Caco-2 (cell line): ENCODE data around the gene GSG1L. TPM values are rescaled to one million over a fixed set of nuclear protein-coding genes. Genes with fewer than 3 reads are reported as not detected.

ENCODE experiments used
- BruUV-seq: library from RNA; stranded (reverse); fragments of 400-500 nt; replicated peaks from 2 replicates; lab custom pipeline; 2021; lab: Mats Ljungman, UMichigan
- CTCF ChIA-PET: fragments of 300-600 bp; sonication (Branson Sonifier 250); formaldehyde crosslinking; loops from one replicate; lab custom pipeline; 2022; ENCODE audit warnings: antibody characterized with exemption; lab: Charles Lee
- POLR2A ChIA-PET: fragments of 300-600 bp; sonication (Branson Sonifier 250); formaldehyde crosslinking; loops from one replicate; lab custom pipeline; 2022; ENCODE audit warnings: antibody characterized with exemption; lab: Charles Lee
- DNase-seq, 2 experiments: peaks; one replicate each; pipeline versions ENCODE4 v3.0.0 to v3.0.0-alpha.2; 2020 to 2022
- H3K27me3 ChIP-seq: replicated peaks from 2 replicates; pipeline ENCODE4 v1.6.0; 2011; ENCODE audit warnings: low read length; ENCODE audit not compliant: control insufficient read depth, insufficient read depth
- H3K36me3 ChIP-seq: 2 replicates; pipeline ENCODE4 v1.5.1; 2011; ENCODE audit warnings: low read length; ENCODE audit not compliant: control insufficient read depth, insufficient read depth
- H3K4me1 ChIP-seq: fragments of 250-450 bp; sonication (Bioruptor Pico); 2 replicates; pipeline ENCODE4 v1.5.1; 2020; ENCODE audit warnings: mild to moderate bottlenecking
- H3K4me3 ChIP-seq: 2 replicates; pipeline ENCODE4 v1.5.1; 2011; ENCODE audit warnings: low read depth, mild to moderate bottlenecking, control low read depth, low read length
- H3K9me3 ChIP-seq: fragments of 250-450 bp; sonication (Bioruptor Pico); 2 replicates; pipeline ENCODE4 v1.5.1; 2020; ENCODE audit warnings: mild to moderate bottlenecking, moderate library complexity
- H3K27ac Mint-ChIP-seq: one replicate; pipeline ENCODE4 v1.8.0; 2022; ENCODE audit warnings: mixed read lengths; ENCODE audit not compliant: unreplicated experiment
- H3K27me3 Mint-ChIP-seq: one replicate; pipeline ENCODE4 v1.8.0; 2022; ENCODE audit warnings: mixed read lengths; ENCODE audit not compliant: insufficient read depth, unreplicated experiment
- H3K36me3 Mint-ChIP-seq: one replicate; pipeline ENCODE4 v1.8.0; 2022; ENCODE audit warnings: mild to moderate bottlenecking, mixed read lengths; ENCODE audit not compliant: insufficient read depth, unreplicated experiment
- H3K4me1 Mint-ChIP-seq: one replicate; pipeline ENCODE4 v1.8.0; 2022; ENCODE audit warnings: low read depth, mixed read lengths; ENCODE audit not compliant: unreplicated experiment
- H3K4me3 Mint-ChIP-seq: one replicate; pipeline ENCODE4 v1.8.0; 2022; ENCODE audit warnings: mild to moderate bottlenecking, moderate library complexity, mixed read lengths; ENCODE audit not compliant: unreplicated experiment
- H3K9me3 Mint-ChIP-seq: one replicate; pipeline ENCODE4 v1.8.0; 2022; ENCODE audit warnings: mixed read lengths; ENCODE audit not compliant: unreplicated experiment
- CTCF ChIP-seq, 2 experiments: fragments of 200-600 bp in 1 of 2; IDR thresholded peaks; 1 replicate in 1 of 2; 2 replicates in 1 of 2; pipeline versions ENCODE4 v1.5.1 to v1.8.0; 2011 to 2022; ENCODE audit warnings: antibody characterized with exemption in 1 of 2, control low read depth in 1 of 2, inconsistent platforms in 1 of 2, low read depth in 1 of 2, low read length in 1 of 2, mild to moderate bottlenecking in 1 of 2, moderate library complexity in 1 of 2; ENCODE audit not compliant: insufficient read depth in 1 of 2, severe bottlenecking in 1 of 2, unreplicated experiment in 1 of 2
- intact Hi-C: fragments of 100-400 bp; cut with micrococcal nuclease; formaldehyde crosslinking; loops from one replicate; pipeline ENCODE4 v1.10.0; 2022; ENCODE audit not compliant: unreplicated experiment
- total RNA-seq: library from RNA; stranded (reverse); gene quantifications from 2 replicates; pipeline ENCODE4 v1.2.3, GENCODE V29; 2022

The GSG1L gene
- total RNA-seq, 1 experiment from 2014 or later, result not detected

DNA sequence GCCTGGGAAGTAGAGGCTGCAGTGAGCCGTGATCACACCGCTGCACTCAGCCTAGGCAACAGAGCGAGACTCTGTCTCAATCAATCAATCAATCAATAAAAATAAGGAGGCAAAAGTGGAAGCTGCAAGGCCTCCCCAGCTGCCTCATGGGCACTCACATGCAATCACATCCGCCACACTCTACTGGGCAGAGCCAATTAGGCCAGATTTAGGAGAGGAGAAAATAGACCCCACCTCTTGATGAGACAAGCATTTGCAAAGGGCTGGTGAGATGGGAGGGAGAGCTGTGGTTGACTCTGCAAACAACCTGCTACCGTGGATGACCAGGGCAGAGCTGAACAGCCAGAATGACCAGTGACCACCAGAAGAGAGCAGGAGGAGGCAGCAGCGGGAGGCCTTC is 14.7 kb upstream of the GSG1L start:
- Mint-ChIP-seq H3K4me1 (no peaks in the 10 kb centered on the region), H3K27me3 (no peaks in the 10 kb centered on the region), H3K27ac (no peak overlapping the region), H3K9me3 (no peaks in the 10 kb centered on the region), H3K4me3 (no peak overlapping the region), H3K36me3 (no peaks in the 10 kb centered on the region)
- BruUV-seq, result no TSS peak
- ChIA-PET CTCF (no interaction called here), POLR2A (no interaction called here)
- Histone ChIP-seq H3K4me1 (no peaks in the 10 kb centered on the region), H3K36me3 (no peaks in the 10 kb centered on the region), H3K27me3 (no peaks in the 10 kb centered on the region), H3K9me3 (no peaks in the 10 kb centered on the region), H3K4me3 (no peak overlapping the region)
- no peak for TF ChIP-seq CTCF (IDR thresholded peaks at IDR 0.05; ENCODE audit: insufficient read depth in 1 of 2, low read depth in 1 of 2, low read length in 1 of 2, severe bottlenecking in 1 of 2, unreplicated experiment in 1 of 2)
- intact Hi-C loops, result no loop called here
- no peak for DNase-seq

GRCh38 chr16:28073836-28074235 is 10.3 kb upstream of the GSG1L start:
- Mint-ChIP-seq H3K9me3 (no peaks in the 10 kb centered on the region), H3K36me3 (no peaks in the 10 kb centered on the region), H3K27me3 (no peaks in the 10 kb centered on the region), H3K4me1 (no peaks in the 10 kb centered on the region), H3K27ac (no peak overlapping the region), H3K4me3 (no peak overlapping the region)
- Histone ChIP-seq H3K4me3 (no peak overlapping the region), H3K36me3 (no peaks in the 10 kb centered on the region), H3K4me1 (no peaks in the 10 kb centered on the region), H3K27me3 (no peaks in the 10 kb centered on the region), H3K9me3 (no peaks in the 10 kb centered on the region)
- no TSS peak for BruUV-seq
- no peak for TF ChIP-seq CTCF (IDR thresholded peaks at IDR 0.05; ENCODE audit: insufficient read depth in 1 of 2, low read depth in 1 of 2, low read length in 1 of 2, severe bottlenecking in 1 of 2, unreplicated experiment in 1 of 2)
- intact Hi-C loops, result no loop called here
- CTCF ChIA-PET, result no interaction called here
- POLR2A ChIA-PET, result no interaction called here
- DNase-seq, result no peak

DNA sequence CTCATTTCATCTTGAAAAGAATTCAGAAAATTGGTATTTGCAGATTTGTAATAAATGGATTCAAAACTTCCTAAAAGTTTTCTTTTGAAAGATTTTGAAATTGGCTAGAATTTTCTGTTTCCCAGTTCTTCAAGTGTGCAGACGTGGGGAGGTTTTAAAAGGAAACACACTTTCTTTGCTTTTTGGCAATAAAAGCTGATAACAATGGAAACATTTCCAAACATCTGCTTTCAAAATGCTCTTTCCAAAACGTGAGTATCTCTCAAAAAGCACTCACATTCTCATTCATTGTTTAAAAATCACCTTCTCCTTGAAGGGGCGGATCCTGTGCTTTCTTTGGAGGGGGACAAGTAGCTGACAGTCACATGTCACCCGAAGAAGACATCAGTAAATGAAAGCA is 8.6 kb upstream of the GSG1L start:
- DNase-seq, result no peak
- H3K4me3 Mint-ChIP-seq, result no peak overlapping the region
- no peaks in the 10 kb centered on the region for H3K27me3 ChIP-seq
- H3K36me3 ChIP-seq, result no peaks in the 10 kb centered on the region
- H3K36me3 Mint-ChIP-seq, result no peaks in the 10 kb centered on the region
- intact Hi-C loops, result no loop called here
- no peak overlapping the region for H3K4me3 ChIP-seq
- H3K9me3 ChIP-seq, result no peaks in the 10 kb centered on the region
- CTCF ChIA-PET, result no interaction called here
- POLR2A ChIA-PET, result no interaction called here
- no peaks in the 10 kb centered on the region for H3K9me3 Mint-ChIP-seq
- H3K27me3 Mint-ChIP-seq, result peaks cover 3% of the 10 kb centered on the region
- no peaks in the 10 kb centered on the region for H3K4me1 ChIP-seq
- TF ChIP-seq CTCF (IDR thresholded peaks at IDR 0.05; ENCODE audit: insufficient read depth in 1 of 2, low read depth in 1 of 2, low read length in 1 of 2, severe bottlenecking in 1 of 2, unreplicated experiment in 1 of 2), result no peak
- H3K4me1 Mint-ChIP-seq, result no peaks in the 10 kb centered on the region
- BruUV-seq, result no TSS peak
- no peak overlapping the region for H3K27ac Mint-ChIP-seq
